Left lung (tissue), 10 donors: Measurements from ENCODE around the gene TTC9C. TPM values are rescaled to one million over a fixed set of nuclear protein-coding genes. Genes with fewer than 3 reads are reported as not detected.

Source experiments
- ATAC-seq: fragments of 200-7000 bp; cut with Tn5 transposase; one replicate; pipeline ENCODE4 v1.9.1; 2020; ENCODE audit warnings: moderate library complexity
- DNase-seq, 4 donors: peaks; one replicate each; pipeline ENCODE4 v3.0.0-alpha.2; 2013 to 2020
- H3K27ac ChIP-seq, 2 donors: fragments of 200-600 bp; sonication (generic) in 1 of 2; one replicate each; pipeline versions ENCODE4 v1.5.0 to v1.8.0; 2020 to 2021
- H3K27me3 ChIP-seq, 2 donors: fragments of 200-600 bp; sonication (generic) in 1 of 2; one replicate each; pipeline versions ENCODE4 v1.5.0 to v1.8.0; 2020 to 2021
- H3K36me3 ChIP-seq, 2 donors: fragments of 200-600 bp; sonication (generic) in 1 of 2; one replicate each; pipeline versions ENCODE4 v1.5.0 to v1.8.0; 2020 to 2021
- H3K4me1 ChIP-seq, 2 donors: fragments of 200-600 bp; one replicate each; pipeline ENCODE4 v1.8.0; 2021
- H3K4me3 ChIP-seq, 2 donors: fragments of 200-600 bp; sonication (generic) in 1 of 2; one replicate each; pipeline versions ENCODE4 v1.5.0 to v1.8.0; 2020 to 2021; ENCODE audit warnings: mild to moderate bottlenecking in 1 of 2
- H3K9me3 ChIP-seq, 2 donors: fragments of 200-600 bp; sonication (generic) in 1 of 2; one replicate each; pipeline versions ENCODE4 v1.5.0 to v1.8.0; 2020 to 2021
- intact Hi-C, 2 donors: fragments of 100-400 bp; cut with DNase I; formaldehyde crosslinking; loops; one replicate each; pipeline versions ENCODE4 v1.11.2 to v1.14.2; 2022
- polyA plus RNA-seq, 6 donors: library from polyadenylated mRNA; unstranded; fragments of 120-200 nt; gene quantifications; one replicate each; pipeline ENCODE4 v1.2.1, GENCODE V29; 2013; ENCODE audit not compliant: insufficient read length in 6 of 6
- total RNA-seq, 2 donors: library from RNA; stranded (reverse); fragmentation: NEBNext Ultra II Directional; extraction: Animal tissue kit (Norgen Biotek cat#: 25700); gene quantifications; one replicate each; pipeline ENCODE4 v1.2.1, GENCODE V29; 2021
- TF ChIP-seq, protein P1 (sequence below), 2 donors: fragments of 200-600 bp; sonication (generic) in 1 of 2; IDR thresholded peaks; one replicate each; pipeline versions ENCODE4 v1.5.0 to v1.8.0; 2021; ENCODE audit warnings: antibody characterized with exemption in 2 of 2
- donor health status: DM: no; HTN: yes; CAD: no.
- donor health status: DM: no; HTN: no; CAD: no.

TTC9C gene
- total and polyA plus RNA-seq, 8 donors: 32.2 to 43.4 (median 38.7) TPM

DNA sequence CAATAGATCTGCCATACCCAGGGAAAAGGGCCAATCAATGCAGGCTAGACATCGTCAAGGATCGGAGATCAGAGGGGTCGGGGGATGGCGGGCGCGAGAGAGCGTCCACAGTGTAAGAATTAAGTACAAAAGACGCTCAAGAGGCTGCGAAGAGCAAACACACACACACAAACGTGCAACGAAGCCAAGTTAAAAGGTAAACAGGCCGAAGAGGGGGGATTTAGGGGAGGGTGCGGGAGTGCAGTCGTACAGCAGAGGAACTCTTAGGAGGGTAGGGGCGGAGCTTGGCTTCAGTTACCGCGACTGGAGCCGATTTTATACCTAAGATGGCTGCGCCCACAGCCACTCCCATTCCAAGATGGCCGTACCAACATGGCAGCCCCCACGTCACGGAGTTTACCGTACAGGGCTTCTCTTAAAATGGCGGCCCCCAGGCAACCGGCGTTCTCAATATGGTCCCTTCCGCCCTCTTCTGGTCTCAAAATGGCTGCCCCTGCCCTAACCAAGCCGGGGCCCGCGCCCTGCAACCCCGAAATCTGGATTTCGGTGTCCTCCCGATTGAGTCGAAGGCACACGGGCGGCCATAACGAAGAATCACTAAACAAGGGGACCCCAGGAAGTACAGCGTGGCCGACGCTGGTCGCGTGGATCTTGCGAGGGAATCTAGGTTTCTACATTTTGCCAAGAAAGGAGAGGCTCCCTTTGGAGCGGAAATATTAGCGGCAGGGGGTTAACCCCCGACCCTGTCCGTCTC lies 18.9 kb upstream of the TTC9C start:
- intact Hi-C loops: no loop called here
- Histone ChIP-seq H3K9me3 (no peaks in the 10 kb centered on the region), H3K27ac (peak overlapping the region; percentile 96 to 97), H3K36me3 (peaks cover 0 to 43% of the 10 kb centered on the region in 2 donors), H3K4me1 (peaks cover 29 to 68% of the 10 kb centered on the region in 2 donors), H3K4me3 (peak overlapping the region; percentile 51 to 59), H3K27me3 (no peaks in the 10 kb centered on the region)
- TF ChIP-seq, protein P1, sequence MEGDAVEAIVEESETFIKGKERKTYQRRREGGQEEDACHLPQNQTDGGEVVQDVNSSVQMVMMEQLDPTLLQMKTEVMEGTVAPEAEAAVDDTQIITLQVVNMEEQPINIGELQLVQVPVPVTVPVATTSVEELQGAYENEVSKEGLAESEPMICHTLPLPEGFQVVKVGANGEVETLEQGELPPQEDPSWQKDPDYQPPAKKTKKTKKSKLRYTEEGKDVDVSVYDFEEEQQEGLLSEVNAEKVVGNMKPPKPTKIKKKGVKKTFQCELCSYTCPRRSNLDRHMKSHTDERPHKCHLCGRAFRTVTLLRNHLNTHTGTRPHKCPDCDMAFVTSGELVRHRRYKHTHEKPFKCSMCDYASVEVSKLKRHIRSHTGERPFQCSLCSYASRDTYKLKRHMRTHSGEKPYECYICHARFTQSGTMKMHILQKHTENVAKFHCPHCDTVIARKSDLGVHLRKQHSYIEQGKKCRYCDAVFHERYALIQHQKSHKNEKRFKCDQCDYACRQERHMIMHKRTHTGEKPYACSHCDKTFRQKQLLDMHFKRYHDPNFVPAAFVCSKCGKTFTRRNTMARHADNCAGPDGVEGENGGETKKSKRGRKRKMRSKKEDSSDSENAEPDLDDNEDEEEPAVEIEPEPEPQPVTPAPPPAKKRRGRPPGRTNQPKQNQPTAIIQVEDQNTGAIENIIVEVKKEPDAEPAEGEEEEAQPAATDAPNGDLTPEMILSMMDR (IDR thresholded peaks at IDR 0.05): no peak
- DNase-seq (peak; percentile 96 to 99 (median 98)), ATAC-seq (peak; percentile 82)

DNA sequence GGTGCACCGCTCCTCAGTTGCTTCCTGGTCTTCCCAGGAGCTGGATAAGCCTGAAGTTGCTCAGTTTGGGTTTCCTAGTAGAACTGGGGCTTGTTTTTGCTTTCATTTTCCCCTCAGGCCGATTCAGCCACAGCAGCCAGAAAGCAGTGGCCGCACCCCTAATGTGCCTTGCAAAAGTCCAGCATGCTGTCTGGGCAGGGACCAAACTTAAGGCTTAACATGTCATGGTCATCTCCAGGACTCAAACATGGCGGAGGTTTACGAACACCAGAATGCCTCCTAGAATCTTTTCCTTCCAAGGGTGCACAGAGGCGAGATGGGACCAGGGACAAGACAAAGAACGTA lies 18.3 kb upstream of the TTC9C start:
- H3K27me3 ChIP-seq: no peaks in the 10 kb centered on the region
- intact Hi-C loops: no loop called here
- no peaks in the 10 kb centered on the region for H3K9me3 ChIP-seq
- peaks cover 29 to 63% of the 10 kb centered on the region in 2 donors for H3K4me1 ChIP-seq
- peak overlapping the region; percentile 51 to 59 for H3K4me3 ChIP-seq
- TF ChIP-seq, protein P1 (IDR thresholded peaks at IDR 0.05): no peak
- H3K36me3 ChIP-seq: peaks cover 0 to 48% of the 10 kb centered on the region in 2 donors
- ATAC-seq (no peak), DNase-seq (no peak)
- peak overlapping the region; percentile 96 to 97 for H3K27ac ChIP-seq

DNA sequence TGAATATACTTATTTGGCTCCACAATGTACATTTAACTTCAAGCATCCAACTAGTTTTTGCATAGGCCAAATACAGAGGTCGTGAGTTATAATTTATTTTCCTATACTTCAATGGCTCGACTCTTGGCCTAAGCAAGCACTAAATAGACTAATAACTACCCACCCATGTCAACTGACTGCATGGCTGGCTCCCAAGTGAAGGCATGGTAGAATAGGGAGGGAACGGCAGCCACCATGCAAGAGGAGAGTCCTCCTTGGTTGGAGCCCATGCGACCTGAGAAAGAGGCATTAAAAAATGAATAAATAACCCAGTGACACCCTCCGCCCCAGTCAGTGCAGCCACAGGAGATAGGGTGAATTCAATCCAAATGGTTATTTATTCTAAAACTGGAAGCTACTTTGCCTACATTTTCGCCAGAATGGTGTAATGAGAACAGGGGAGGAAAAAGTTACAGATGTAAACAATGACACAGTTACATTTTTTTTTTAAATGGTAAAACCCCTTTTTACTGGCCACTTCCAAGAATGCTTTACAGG lies 15.9 kb upstream of the TTC9C start:
- ATAC-seq: no peak
- Histone ChIP-seq H3K4me1 (peaks cover 17 to 42% of the 10 kb centered on the region in 2 donors), H3K36me3 (peaks cover 0 to 72% of the 10 kb centered on the region in 2 donors)

DNA sequence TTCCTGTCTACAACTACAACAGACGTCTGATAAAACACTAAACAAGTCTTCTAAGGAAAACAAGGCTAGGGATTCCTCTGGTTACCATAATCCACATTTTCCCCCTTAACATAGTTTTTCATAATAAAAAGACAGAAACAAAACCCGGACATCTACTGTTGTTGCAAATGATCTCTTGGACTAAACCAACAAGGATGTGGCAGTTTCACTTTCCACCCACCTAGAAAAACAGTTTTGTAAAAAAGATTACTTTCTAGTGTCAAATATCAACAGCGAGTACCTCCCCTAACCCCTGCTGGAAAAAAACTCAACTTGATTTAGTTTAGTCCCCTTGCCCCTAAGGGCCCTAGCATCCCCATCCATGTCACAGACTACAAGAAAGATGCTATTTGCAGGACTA lies 15.4 kb upstream of the TTC9C start:
- intact Hi-C loops: no loop called here
- Histone ChIP-seq H3K36me3 (peaks cover 0 to 77% of the 10 kb centered on the region in 2 donors), H3K27me3 (no peaks in the 10 kb centered on the region), H3K27ac (peak overlapping the region; percentile 23 to 49), H3K4me1 (peaks cover 17 to 38% of the 10 kb centered on the region in 2 donors), H3K9me3 (no peaks in the 10 kb centered on the region), H3K4me3 (no peak overlapping the region)
- TF ChIP-seq, protein P1 (IDR thresholded peaks at IDR 0.05): no peak
- DNase-seq (no peak), ATAC-seq (no peak)

More for the DNA sequence above, 15.9 kb upstream of the TTC9C start:
- intact Hi-C loops: no loop called here
- Histone ChIP-seq H3K27ac (peak overlapping the region; percentile 23 to 49), H3K9me3 (no peaks in the 10 kb centered on the region), H3K27me3 (no peaks in the 10 kb centered on the region), H3K4me3 (no peak overlapping the region)
- no peak for DNase-seq
- TF ChIP-seq, protein P1 (IDR thresholded peaks at IDR 0.05): no peak

DNA sequence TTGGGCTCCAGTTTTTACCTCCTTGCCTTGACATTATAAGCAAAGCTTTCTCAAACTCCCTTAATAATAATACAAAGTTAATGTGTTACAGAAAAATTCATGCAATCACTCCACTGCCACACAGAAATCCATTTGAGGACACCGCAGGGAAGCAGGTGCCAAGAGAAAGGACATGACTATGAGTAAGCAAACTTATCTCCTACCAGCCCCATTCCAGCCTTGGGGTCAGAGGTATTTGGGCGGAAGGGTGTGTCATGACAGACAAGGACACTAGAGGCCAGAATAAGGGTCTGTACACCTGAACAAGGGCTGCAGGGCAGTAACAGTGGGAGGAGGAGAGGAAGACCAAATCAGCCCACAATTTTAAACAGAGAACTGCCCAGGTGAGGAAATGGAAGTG lies 14.9 kb upstream of the TTC9C start:
- H3K9me3 ChIP-seq: no peaks in the 10 kb centered on the region
- H3K36me3 ChIP-seq: peaks cover 0 to 82% of the 10 kb centered on the region in 2 donors
- H3K27ac ChIP-seq: peak overlapping the region; percentile 39 to 49
- intact Hi-C loops: no loop called here
- DNase-seq (peak in 1 of 4 donors; percentile 70), ATAC-seq (peak; percentile 49)
- no peak overlapping the region for H3K4me3 ChIP-seq
- H3K27me3 ChIP-seq: no peaks in the 10 kb centered on the region
- peaks cover 17 to 34% of the 10 kb centered on the region in 2 donors for H3K4me1 ChIP-seq
- TF ChIP-seq, protein P1 (IDR thresholded peaks at IDR 0.05): no peak
